ELF-1 (cell line): Measurements from ENCODE around the gene DCDC2B.
"Not testable (repeated sequence)": the region's sequence is repeated elsewhere in the genome, so short reads cannot be mapped to it uniquely, and the experiment has no call there.

Experiments used
- DNase-seq: peaks from one replicate; pipeline ENCODE4 v3.0.0-alpha.2; 2016; ENCODE audit warnings: low read depth, low spot score

The DCDC2B gene

DNA sequence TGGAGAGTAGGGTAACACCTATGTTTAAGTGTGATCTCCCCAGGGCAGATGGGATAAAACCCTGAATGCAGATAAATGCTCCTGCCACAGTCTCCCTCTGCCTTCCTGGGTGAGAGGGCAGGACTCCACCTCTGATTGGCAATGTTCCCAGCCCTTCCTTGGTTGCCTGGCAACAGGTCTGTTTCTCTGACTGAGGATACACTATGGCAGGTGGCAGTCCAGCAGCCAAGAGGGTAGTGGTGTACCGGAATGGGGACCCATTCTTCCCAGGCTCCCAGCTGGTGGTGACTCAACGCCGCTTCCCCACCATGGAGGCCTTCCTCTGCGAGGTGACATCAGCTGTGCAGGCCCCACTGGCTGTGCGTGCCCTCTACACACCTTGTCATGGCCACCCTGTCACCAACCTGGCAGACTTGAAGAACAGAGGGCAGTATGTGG is at the start of gene DCDC2B:
TSS of gene DCDC2B (plus strand) at position 199 of the 438 bp plus-strand sequence. CDS start at position 204, 5 bp downstream.
- no peak for DNase-seq

DNA sequence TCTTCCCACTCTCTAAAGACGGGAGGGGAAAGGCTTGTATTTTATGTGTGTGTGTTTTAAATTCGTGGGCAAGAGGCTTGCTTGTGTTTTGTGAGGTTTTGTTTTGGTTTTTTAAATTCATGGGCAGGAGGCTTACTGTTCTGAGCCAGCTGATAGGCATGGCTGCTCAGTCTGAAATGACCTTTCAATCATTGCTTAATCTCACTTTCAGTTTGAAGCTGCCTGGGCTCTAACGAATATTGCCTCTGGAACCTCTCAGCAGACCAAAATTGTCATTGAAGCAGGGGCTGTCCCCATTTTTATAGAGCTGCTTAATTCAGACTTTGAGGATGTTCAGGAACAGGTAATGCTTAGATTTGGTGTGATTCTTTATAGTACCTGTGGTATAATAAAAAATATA is 49.7 kb upstream of the DCDC2B start:
- no peak for DNase-seq

DNA sequence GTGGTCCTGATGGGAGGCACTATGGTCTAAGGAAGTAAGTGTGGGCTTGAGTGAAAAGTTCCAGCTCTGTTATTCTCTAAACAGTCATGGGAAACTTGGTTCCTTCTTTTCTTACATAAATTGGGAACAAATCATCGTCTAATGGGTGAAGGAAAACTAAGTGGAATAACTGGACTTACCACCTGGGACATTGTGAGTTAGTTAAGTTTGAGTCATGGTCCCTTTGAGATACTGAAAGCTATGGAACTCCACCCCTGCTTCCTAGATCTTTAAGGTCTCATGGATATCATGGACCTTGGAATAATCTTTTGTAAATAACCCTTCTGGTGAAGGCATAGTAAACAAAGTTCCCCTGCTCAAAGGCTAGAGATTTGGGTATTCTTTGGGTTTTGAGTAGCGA is 45.5 kb upstream of the DCDC2B start:
- no peak for DNase-seq

DNA sequence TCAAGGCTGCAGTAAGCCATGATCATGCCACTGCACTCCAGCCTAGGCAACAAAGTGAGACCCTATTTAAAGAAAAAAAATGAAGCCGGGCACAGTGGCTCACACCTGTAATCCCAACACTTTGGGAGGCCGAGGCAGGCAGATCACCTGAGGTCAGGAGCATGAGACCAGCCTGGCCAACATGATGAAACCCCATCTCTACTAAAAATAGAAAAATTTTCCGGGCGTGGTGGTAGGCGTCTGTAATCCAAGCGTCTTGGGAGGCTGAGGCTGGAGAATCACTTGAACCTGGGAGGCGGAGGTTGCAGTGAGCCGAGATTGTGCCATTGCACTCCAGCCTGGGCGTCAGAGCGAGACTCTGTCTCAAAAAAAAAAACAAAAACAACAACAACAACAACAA is 43.3 kb upstream of the DCDC2B start:
- not testable (repeated sequence) for DNase-seq

DNA sequence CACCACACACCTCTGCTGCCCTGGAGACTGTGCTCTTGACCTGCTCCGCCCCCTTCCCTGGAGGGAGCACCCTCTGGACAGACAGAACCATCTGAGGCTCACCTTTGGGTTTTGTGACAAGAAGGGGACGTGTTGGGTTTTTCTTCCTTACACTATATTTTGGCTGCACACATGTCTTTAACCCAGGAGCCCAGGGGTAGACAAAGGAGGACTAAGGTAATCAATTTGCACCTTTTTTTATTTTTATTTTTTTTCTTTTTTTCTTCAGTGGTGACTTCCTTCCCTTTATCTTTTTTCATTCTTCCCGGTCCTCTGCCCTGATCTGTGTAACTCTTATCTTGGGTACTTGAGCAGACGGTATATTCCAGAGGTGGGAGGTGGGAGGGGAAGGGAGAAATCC is 37.9 kb upstream of the DCDC2B start:
- DNase-seq: no peak

DNA sequence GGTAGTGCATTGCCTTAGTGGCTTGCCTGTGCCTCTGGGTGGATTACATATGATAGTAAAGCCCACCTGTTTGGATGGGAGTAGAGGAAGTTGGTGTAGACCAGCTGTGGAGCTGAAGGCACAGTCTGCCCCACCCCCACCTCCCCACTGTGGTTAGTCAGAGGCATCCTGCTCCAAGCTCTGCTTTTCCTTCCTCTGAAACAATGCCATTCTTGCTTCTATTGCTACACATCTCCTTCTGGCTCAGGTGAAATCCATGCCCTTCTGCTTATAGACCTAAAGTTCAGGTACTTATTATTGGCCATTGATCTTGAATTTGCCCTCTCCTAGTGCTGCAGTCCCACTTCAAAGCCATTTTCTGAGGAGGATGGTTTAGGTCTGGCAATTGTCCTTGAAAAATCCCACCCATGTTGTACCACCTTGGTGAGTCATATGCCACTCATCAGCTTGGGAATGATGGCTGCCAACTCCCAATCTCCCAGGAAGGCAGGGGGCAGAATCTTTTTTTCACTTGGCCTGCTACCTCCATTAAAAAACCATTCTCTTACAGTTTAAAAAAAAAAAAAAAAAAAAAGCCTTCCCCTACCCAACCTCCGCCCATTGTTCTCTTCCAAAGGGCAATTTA is 36.2 kb upstream of the DCDC2B start:
- no peak for DNase-seq

DNA sequence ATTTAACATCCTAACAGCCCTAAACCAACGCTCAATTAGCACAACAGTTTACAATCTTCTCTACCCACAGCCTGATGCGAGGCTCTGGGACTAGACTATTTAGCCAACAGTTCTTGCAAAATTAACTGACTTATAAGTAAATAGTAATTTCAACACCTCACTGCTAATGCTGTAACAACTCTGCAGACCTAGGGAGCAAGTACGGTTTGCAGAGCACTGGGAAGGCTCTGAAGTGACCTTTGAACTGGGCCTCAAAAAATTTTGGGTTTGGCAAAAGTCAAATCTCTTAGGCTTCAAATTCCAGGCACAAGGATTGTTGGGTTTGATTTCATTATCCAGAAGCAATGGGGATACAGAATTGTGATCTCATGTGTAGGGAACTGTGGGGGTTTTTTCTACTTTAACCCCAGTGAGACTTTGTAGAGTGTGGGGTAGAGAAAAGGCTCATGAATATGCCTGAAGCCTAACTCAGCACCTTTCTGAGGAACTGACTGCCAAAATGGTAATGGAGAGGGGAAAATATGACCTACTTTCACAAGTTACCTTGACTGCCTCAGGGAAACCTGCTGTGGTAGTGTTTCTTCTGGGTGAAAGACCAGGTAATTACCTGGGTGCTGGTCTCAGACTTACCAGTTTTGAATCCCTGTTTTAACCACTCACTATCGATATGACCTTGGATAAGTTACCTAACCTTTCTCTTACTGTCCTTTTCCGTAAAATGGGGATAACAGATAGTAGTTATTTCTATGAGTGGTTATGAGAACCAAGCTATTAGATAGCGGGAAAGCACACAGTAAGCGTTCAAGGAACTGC is 30.3 kb upstream of the DCDC2B start:
- no peak for DNase-seq

DNA sequence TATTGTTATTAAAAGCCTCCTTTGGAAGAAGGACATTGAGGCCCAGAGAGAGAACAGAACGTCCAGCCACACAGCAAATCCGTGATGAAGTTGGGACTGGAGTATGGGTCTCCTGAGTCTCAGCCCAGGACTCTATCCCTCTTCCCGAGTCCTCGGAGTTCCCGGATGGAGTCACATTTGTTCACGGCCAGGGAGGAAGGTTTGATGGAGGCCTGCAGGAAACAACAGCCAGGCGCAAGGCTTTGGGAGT is 29.8 kb upstream of the DCDC2B start:
- DNase-seq: no peak

DNA sequence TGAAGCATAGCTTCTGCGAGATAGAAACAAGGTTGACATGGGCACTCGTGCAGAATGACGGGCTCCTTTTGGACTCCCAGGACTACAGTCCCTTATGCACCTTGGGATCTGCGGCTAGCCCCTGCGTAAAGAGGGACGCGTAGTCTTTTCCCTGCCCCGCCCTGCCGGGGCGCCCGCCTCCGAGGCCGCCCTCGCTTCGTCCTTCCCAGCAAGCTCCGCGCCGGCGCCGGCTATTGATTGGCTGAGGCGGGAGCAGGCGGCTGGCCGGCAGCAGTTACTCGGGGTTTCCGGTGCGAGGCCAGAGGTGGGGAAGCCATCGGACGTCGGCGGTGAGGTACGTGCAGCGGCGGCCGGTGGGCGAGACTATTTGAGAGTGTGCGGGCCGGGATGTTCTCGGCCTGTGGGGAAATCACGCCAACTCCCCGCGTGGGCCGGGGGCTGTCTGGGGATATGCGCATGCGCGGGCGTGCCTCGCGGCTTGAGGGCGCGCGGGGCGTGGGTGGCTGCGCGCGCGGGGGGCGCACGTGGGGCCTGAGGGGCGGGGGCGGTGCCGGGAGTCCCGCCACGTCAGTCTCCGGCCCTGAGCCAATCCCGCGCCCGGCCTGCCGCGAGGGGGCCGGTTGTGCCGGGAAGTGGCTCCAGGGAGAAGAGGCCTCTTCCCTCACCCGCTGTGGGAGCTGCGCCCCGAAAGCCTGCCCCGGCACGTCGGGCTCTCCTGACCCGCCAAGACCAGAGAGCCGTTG is 29.3 kb upstream of the DCDC2B start, which contains the start of gene TXLNA:
TSS of gene TXLNA (plus strand) at position 233 of the 743 bp plus-strand sequence. CDS start 671 bp downstream, outside the sequence.
- peak; percentile 95 for DNase-seq

DNA sequence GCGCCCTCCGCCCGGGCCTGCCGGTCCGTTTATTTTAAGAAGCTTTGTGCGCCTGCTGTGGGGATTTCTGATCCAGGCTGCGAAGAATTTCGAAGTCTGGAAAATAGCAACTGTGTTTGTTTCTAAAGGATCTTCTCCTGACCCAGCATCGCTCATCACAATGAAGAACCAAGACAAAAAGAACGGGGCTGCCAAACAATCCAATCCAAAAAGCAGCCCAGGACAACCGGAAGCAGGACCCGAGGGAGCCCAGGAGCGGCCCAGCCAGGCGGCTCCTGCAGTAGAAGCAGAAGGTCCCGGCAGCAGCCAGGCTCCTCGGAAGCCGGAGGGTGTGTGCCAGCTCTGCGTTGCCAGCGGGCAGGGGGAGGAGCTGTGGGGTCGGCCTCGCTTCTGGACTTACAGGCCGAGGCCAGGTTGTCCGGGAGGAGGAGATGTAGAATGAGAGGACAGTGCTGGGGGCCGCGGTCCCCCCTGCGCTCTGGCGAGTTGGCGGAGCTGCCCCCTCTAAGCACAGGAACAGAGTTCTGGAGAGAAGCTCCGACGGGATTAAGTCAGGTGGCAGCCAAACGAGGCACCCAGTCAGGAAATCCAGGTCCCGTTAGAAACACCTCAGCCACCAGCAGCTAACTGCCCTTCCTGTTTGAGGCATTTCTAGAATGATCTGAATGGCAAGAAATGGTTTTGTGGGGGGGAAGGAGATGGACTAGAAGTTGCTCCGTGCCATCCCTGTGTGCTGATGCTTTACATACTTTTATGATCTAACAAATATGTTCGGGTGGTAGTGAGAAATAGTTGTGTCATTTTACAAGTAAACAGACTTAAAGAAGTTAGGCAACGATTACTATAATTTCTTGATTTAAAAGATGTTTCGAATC is 28.5 kb upstream of the DCDC2B start:
- DNase-seq: peak; percentile 73

DNA sequence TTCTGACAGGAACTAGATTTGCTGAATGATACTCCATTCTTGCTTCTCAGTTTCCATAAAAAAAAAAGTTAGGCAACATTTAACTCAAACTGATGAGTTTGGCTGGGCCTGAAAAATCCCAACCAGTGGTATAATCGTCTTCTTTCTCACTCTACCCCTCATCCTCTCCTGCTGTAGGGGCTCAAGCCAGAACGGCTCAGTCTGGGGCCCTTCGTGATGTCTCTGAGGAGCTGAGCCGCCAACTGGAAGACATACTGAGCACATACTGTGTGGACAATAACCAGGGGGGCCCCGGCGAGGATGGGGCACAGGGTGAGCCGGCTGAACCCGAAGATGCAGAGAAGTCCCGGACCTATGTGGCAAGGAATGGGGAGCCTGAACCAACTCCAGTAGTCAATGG is 27.8 kb upstream of the DCDC2B start:
- DNase-seq: no peak

DNA sequence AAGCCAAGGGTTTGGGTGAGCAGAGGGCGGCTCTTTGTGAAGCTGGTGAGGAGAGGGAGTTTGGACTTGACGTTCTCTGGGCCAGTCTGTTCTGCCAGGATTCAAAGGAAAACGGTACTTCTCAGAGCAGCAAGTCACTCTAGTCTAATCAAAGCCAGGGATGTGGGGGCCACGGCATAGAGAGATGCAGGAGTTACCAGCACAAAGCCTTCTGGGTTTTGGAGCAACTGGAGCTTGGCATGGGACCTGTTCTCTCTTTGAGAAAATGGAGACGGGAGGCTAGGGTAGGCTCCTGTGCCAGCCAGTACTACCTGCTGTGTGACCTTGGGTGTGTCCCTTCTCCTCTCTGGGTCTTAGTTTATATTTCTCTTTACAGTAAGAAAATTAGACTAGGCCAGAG is 27.3 kb upstream of the DCDC2B start:
- DNase-seq: no peak

DNA sequence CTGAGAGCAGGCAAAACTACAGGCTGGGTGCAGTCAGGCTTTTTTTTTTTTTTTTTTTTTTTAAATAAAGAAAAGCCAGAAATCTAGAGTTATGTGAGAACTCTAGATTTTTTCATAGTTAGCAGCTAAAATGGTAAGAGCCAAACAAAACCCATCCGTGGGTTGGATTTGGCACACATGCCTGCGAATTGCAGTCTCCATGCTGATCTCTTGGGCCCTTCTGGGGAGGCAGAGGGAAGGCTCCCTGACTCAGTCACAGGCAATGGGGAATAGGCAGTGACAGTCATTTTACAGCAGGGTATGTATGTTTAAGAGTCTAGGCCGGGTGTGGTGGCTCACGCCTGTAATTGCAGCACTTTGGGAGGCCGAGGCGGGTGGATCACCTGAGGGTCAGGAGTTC is 26.8 kb upstream of the DCDC2B start:
- no peak for DNase-seq

DNA sequence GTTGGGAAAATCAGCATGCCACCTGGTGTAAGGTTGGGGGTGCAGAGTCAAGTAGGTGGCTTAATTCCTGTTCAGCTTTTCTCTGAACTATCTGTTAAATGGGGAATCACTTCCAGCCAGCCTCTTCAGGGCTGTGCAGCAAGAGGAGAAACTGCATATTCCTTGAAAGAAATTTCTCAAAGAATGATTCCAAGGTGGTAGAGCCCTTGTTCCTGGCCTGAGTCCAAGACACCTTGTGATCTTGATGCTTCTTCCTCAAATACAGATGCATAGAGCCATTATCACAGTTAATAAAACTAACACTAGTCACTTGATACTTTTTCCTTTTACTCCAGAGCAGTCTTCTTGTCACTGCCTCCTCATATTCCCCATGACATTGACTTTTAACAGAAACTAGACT is 24.2 kb upstream of the DCDC2B start:
- DNase-seq: no peak

DNA sequence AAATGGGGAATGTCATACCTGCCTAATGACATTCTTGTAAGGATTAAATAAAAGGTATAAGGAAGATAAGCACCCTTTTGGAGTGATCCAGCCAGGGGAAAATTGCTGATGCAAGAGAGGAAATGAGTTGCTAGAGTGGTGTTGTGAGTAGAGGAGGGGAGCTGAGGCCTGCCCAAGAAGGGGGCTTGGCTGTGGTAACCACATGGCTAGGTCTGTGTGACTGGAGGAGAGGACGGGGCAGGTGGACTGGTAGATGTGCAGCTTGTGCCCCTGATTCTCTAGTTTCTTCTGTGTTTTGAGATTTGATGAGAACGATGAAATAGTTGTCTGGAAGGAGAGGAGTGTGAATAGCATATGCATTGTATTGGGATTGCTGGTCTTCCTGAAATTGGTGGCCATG is 22.8 kb upstream of the DCDC2B start:
- DNase-seq: no peak

DNA sequence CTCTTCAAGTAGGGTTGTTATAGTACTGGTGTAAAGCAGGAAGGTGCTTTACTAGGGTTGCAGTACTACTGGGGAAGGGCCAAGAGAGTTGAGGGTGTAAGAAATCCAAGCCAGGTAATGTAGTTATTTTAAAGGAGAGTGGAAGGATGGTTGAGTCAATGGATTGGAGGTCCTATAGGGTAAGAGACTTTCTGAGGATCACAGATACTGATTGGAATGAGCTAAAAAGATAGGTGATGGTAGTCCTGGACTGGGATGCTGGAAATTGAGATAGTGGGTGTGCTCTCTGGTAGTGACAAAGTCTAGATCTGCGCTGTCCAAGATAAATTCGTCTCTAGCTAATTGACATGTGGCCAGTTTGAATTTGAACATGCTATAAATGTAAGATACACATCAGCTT is 22.4 kb upstream of the DCDC2B start:
- DNase-seq: no peak

DNA sequence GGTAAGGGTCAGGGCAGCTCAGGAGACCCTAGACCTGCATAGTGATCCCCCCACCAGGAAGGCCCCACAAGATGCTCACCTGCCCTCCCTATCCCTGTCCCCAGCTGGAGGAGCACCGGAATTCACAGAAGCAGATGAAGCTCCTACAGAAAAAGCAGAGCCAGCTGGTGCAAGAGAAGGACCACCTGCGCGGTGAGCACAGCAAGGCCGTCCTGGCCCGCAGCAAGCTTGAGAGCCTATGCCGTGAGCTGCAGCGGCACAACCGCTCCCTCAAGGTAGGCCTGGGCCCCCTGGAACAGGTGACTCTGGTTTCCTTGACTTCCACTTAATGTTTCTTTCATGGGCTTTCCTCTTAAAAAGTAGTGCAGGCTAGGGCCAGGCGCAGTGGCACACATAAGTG is 21.0 kb upstream of the DCDC2B start:
- DNase-seq: no peak

DNA sequence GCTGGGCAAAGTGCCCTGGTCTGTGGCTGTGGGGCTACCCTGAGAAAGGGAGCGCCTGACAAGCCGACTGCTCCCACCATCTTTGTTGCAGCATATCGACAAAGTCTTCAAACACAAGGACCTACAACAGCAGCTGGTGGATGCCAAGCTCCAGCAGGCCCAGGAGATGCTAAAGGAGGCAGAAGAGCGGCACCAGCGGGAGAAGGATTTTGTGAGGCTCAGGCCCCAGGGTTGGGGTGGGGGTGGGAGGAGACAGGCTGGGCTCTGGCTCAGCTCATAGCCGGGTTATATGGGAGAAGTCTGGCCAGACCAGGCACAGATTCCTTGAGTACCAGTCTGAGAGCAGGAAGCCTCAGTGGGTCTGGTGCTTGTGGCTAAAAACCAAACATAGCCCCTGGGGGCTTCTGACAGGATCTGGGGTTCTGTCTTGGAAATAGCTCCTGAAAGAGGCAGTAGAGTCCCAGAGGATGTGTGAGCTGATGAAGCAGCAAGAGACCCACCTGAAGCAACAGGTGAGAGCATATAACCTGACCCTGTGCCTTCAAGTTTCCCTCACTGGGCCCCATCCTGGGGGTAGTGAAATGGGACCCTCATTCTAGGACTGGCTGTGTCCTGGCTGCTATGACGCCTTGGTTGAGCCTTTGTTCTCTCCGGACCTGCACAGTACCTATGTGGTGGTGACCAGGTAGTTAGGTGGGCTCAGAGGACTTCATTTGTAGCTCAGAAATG is 16.5 kb upstream of the DCDC2B start:
- DNase-seq: no peak

DNA sequence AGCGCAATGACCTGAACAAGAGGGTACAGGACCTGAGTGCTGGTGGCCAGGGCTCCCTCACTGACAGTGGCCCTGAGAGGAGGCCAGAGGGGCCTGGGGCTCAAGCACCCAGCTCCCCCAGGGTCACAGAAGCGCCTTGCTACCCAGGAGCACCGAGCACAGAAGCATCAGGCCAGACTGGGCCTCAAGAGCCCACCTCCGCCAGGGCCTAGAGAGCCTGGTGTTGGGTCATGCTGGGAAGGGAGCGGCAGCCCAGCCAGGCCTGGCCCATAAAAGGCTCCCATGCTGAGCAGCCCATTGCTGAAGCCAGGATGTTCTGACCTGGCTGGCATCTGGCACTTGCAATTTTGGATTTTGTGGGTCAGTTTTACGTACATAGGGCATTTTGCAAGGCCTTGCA is 13.9 kb upstream of the DCDC2B start:
- DNase-seq: no peak

DNA sequence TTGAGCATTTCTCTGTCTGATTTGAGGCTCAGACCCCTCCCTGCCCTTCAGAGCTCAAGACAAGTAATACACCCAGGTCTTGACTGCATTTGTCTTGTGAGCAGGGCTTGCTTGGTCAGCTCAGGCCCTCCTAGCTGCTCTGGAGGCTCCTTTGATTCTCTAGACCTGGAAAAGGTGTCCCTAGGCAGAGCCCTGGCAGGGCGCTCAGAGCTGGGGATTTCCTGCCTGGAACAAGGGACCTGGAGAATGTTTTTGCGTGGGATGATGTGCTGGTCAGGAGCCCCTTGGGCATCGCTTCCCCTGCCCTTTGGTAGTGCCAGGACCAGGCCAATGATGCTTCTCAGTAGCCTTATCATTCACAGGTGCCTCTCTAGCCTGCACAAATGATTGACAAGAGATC is 13.4 kb upstream of the DCDC2B start:
- DNase-seq: no peak
